IPS-18a (cell line): ENCODE data around the gene ALOX12B.
A peak's percentile ranks its signal among the peaks of the same experiment; 100 is the strongest.

Experiments used
- H3K27ac ChIP-seq: one replicate; pipeline ENCODE4 v1.5.1; 2013; ENCODE audit warnings: low read length
- H3K27me3 ChIP-seq: one replicate; pipeline ENCODE4 v1.6.1; 2013; ENCODE audit warnings: mild to moderate bottlenecking, low read length; ENCODE audit not compliant: control insufficient read depth, insufficient read depth
- H3K36me3 ChIP-seq: one replicate; pipeline ENCODE4 v1.6.1; 2013; ENCODE audit warnings: low read depth, low read length; ENCODE audit not compliant: control insufficient read depth
- H3K4me1 ChIP-seq: one replicate; pipeline ENCODE4 v1.6.1; 2013; ENCODE audit warnings: low read depth, low read length; ENCODE audit not compliant: control insufficient read depth
- H3K4me3 ChIP-seq: one replicate; pipeline ENCODE4 v1.5.1; 2013; ENCODE audit warnings: low read length
- H3K9ac ChIP-seq: one replicate; pipeline ENCODE4 v1.6.1; 2013; ENCODE audit warnings: mild to moderate bottlenecking, low read length, moderate library complexity
- H3K9me3 ChIP-seq: one replicate; pipeline ENCODE4 v1.6.1; 2013; ENCODE audit warnings: low read depth, low read length; ENCODE audit not compliant: control insufficient read depth

Gene ALOX12B

GRCh38 chr17:8096541-8096940 is 9.0 kb upstream of the ALOX12B start:
- H3K9me3 ChIP-seq = no peaks in the 10 kb centered on the region
- peaks cover 4% of the 10 kb centered on the region for H3K27me3 ChIP-seq
- H3K36me3 ChIP-seq = no peaks in the 10 kb centered on the region
- H3K9ac ChIP-seq = no peak overlapping the region
- H3K27ac ChIP-seq = no peak overlapping the region
- H3K4me3 ChIP-seq = no peak overlapping the region
- H3K4me1 ChIP-seq = no peaks in the 10 kb centered on the region

DNA sequence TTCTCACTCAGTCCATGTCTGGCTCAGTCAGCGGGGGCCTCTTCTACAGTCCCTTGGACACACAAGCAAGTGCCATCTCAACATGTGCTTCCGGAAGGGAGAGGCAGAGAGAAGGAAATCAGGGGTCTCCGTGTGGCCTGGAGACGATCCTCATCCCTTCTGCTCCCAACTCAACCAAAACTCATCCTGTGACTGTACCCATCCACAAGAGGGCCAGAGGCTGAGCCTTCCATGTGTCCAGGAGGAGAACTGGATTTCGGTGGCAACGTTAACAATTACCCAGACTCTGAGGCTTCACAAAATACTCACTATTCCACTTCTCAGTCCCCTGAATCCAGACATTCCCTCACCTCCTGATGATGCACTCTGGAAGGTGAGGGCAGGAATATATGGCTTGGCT is 7.8 kb upstream of the ALOX12B start:
- Histone ChIP-seq H3K27ac (no peak overlapping the region), H3K9ac (no peak overlapping the region), H3K4me1 (no peaks in the 10 kb centered on the region), H3K4me3 (no peak overlapping the region), H3K27me3 (peaks cover 4% of the 10 kb centered on the region), H3K36me3 (no peaks in the 10 kb centered on the region), H3K9me3 (no peaks in the 10 kb centered on the region)

GRCh38 chr17:8091033-8091687 is 3.6 kb upstream of the ALOX12B start:
- H3K27ac ChIP-seq = no peak overlapping the region
- peaks cover 4% of the 10 kb centered on the region for H3K27me3 ChIP-seq
- H3K36me3 ChIP-seq = no peaks in the 10 kb centered on the region
- no peaks in the 10 kb centered on the region for H3K4me1 ChIP-seq
- H3K9ac ChIP-seq = no peak overlapping the region
- no peaks in the 10 kb centered on the region for H3K9me3 ChIP-seq
- H3K4me3 ChIP-seq = no peak overlapping the region

- no peak overlapping the region for H3K27ac ChIP-seq
- H3K4me1 ChIP-seq = no peaks in the 10 kb centered on the region
- H3K9me3 ChIP-seq = no peaks in the 10 kb centered on the region
- no peaks in the 10 kb centered on the region for H3K36me3 ChIP-seq
- H3K9ac ChIP-seq = no peak overlapping the region
- peaks cover 2% of the 10 kb centered on the region for H3K27me3 ChIP-seq
- no peak overlapping the region for H3K4me3 ChIP-seq
Observed at GRCh38 chr17:8089728-8090127, 2.2 kb upstream of the ALOX12B start.

GRCh38 chr17:8087952-8088230 is 375 bp upstream of the ALOX12B start:
- Histone ChIP-seq H3K36me3 (no peaks in the 10 kb centered on the region), H3K4me3 (no peak overlapping the region), H3K27me3 (peaks cover 7% of the 10 kb centered on the region)

GRCh38 chr17:8084250-8084649 is 3.3 kb downstream of the ALOX12B start:
- Histone ChIP-seq H3K27ac (no peak overlapping the region), H3K9me3 (no peaks in the 10 kb centered on the region), H3K4me3 (no peak overlapping the region), H3K27me3 (peaks cover 41% of the 10 kb centered on the region), H3K9ac (no peak overlapping the region), H3K4me1 (no peaks in the 10 kb centered on the region), H3K36me3 (no peaks in the 10 kb centered on the region)

More at GRCh38 chr17:8087952-8088230, 375 bp upstream of the ALOX12B start:
- Histone ChIP-seq H3K27ac (no peak overlapping the region), H3K9me3 (no peaks in the 10 kb centered on the region), H3K9ac (no peak overlapping the region), H3K4me1 (no peaks in the 10 kb centered on the region)

GRCh38 chr17:8082292-8082691 is 5.2 kb downstream of the ALOX12B start:
- H3K9me3 ChIP-seq = no peaks in the 10 kb centered on the region
- H3K9ac ChIP-seq = no peak overlapping the region
- no peaks in the 10 kb centered on the region for H3K36me3 ChIP-seq
- H3K4me3 ChIP-seq = no peak overlapping the region
- peaks cover 52% of the 10 kb centered on the region for H3K27me3 ChIP-seq
- no peak overlapping the region for H3K27ac ChIP-seq
- H3K4me1 ChIP-seq = no peaks in the 10 kb centered on the region

DNA sequence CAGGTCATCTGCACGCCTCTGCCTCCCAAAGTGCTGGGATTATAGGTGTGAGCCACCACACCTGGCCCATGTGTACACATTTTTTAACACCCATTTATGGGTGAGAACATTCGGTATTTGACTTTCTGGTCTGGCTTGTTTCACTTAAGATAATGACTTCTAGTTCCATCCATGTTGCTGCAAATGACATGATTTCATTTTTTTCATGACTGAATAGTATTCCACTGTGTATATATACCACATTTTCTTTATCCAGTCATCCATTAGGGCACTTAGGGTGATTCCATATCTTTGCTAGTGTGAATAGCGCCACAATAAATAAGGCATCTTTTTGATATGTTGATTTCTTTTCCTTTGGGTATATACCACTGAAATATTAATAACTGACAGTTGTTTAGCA is 5.6 kb downstream of the ALOX12B start:
- Histone ChIP-seq H3K4me3 (no peak overlapping the region), H3K27me3 (peaks cover 55% of the 10 kb centered on the region), H3K36me3 (no peaks in the 10 kb centered on the region)

DNA sequence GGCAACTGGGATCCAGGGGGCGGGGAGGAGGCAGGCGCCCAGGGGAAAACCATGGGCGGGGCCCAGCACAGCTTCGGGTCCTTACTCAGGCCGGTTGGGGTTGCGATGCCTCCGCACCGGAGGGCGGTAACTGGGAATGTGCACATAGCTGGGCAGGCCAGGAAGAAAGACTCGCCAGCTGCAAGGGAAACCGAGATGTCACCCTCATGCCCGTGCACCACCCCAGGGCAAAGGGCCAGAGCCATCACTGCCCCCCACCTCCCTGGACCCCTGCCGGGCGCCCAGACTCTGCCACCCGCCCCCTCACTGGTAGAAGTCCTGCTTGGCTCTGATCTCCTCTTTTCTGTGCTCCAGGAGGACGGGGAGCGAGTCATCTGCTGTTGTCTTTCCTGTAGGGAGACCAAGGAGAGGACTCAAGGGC is 6.7 kb downstream of the ALOX12B start:
- H3K4me1 ChIP-seq = no peaks in the 10 kb centered on the region

More for the DNA sequence above, 5.6 kb downstream of the ALOX12B start:
- H3K4me1 ChIP-seq = no peaks in the 10 kb centered on the region
- H3K9ac ChIP-seq = no peak overlapping the region
- H3K9me3 ChIP-seq = no peaks in the 10 kb centered on the region
- no peak overlapping the region for H3K27ac ChIP-seq

DNA sequence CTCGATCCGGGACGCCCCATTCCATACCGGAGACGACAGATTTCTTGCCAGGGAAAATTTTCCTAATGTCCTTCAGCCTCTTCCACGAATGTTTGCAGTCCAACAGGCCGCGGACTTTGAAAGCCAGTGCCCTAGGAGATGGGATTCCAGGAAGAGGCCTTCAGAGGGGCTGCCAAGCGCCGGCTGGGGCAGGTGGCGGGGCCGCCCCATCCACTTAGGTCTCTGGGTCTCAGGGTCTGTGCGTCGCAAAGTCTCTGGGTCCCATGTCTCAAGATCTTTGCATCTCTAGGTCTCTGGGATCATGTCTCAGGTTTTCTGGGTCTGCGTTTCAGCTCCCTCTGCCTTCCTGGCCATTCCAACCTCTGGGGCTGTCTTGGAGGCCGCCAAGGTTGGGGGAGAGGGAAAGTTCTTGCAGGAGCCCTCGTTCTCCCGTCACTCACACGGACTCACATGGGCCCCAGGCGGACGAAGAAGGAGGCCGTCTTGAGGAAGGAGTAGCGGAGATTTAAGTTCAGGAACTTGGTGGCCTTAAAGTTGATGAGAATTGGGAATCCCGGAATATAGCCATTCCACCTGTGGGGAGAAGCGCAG is 7.2 kb downstream of the ALOX12B start:
- Histone ChIP-seq H3K4me3 (peak overlapping the region; percentile 88), H3K27me3 (peaks cover 65% of the 10 kb centered on the region), H3K4me1 (no peaks in the 10 kb centered on the region), H3K9ac (peak overlapping the region; percentile 7), H3K27ac (no peak overlapping the region), H3K9me3 (no peaks in the 10 kb centered on the region), H3K36me3 (no peaks in the 10 kb centered on the region)

More for the DNA sequence above, 6.7 kb downstream of the ALOX12B start:
- Histone ChIP-seq H3K9me3 (no peaks in the 10 kb centered on the region), H3K27ac (no peak overlapping the region), H3K27me3 (peaks cover 60% of the 10 kb centered on the region), H3K4me3 (peak overlapping the region; percentile 88), H3K36me3 (no peaks in the 10 kb centered on the region), H3K9ac (no peak overlapping the region)

DNA sequence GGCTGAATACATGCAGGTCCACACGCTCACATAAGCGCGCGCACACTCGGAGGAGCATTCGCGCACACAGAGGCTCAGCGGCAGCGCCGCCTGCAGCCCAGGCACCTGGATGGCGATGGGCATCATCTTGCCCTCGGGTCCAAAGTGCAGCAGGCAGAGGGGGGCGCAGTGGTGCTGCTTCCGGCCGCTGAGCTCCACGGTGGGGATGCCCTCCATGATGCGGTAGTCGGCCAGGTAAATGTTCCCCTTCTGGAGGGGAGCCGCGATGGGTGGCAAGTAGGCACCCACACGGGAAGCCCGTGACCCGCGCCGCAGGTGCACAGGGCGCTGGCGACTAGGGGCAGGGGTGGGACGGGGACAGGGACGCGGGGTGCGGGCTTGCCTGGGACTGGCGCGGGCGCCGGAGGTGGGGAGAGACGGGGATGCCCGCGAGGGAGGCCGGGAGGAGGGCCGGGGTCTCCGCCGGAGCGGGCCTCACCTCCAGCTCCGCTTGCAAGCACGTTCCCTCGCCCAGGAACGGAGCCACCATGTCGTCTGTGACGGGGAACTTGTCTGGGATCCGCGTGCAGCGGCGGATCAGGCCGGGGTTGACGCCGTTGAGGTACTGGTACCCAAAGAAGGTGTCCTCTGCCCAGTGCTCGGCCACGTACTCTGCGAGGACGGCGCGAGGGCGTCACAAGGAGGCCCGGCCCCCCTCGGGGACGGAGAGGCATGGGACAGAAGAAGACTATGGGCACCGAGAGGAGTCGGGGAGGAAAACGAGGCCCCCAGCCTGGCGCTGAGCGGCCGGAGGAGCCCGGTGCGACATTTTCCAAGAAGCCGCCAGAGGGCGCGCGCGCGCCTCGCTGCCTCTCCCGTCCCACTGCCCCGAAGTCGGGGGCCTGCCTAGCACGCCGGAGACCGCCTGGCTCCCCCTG is 8.0 kb downstream of the ALOX12B start:
- Histone ChIP-seq H3K27ac (no peak overlapping the region), H3K27me3 (peaks cover 69% of the 10 kb centered on the region), H3K36me3 (no peaks in the 10 kb centered on the region), H3K4me1 (no peaks in the 10 kb centered on the region), H3K9ac (peak overlapping the region; percentile 28), H3K4me3 (peak overlapping the region; percentile 88), H3K9me3 (no peaks in the 10 kb centered on the region)
